GM19035 (cell line): Measurements from ENCODE around the gene ITGB1.

ENCODE experiments used
- ATAC-seq: cut with Tn5 transposase; IDR thresholded peaks from one replicate; pipeline ENCODE4 v1.9.1; 2021; ENCODE audit not compliant: unreplicated experiment

The ITGB1 gene

DNA sequence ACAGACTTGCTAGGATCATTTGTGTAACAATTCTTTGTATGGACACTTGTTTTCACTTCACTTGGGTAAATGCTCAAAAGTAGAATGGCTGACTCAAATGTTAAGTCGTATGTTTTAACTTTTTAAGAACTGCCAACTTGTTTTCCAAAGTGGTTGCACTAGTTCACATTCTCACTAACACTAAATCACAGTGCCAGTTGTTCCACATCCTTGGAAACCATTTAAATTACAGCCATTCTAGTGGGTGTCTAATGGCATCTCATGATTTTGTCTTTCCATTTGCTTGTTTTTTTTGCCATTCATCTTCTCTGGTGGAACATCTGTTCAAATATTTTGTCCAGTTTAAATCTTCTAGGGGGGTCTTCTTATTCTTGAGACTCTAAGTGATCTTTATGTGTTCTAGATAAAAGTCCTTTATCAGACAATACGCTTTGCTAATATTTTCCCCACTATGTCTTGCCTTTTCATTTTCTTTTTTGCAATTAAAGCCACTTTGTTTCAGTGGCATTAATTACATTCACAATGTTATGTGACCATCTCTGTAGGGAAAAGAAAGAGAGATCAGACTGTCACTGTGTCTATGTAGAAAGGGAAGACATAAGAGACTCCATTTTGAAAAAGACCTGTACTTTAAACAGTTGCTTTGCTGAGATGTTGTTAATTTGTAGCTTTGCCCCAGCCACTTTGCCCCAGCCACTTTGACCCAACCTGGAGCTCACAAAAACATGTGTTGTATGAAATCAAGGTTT is 63.9 kb downstream of the ITGB1 start:
- no peak for ATAC-seq

DNA sequence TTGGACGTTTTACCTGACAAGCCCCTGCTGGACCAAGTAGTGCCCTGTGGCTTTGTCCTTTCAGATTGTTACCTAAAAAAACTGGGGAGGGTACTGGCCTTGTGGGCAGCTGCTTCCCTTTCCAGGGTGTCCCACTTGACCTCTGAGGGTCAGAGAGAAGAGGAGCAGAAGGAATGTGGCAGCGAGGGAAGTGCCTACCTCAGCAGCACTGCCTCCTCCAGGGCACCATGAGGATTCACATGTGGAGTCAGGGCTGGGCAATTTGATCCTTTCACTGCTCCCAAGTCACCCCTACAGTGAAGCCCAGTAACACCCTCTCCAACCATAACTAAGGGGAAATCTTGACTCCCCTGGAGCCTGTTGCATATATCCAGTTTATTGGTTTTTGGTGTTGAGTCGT is 64.6 kb downstream of the ITGB1 start:
- no peak for ATAC-seq

DNA sequence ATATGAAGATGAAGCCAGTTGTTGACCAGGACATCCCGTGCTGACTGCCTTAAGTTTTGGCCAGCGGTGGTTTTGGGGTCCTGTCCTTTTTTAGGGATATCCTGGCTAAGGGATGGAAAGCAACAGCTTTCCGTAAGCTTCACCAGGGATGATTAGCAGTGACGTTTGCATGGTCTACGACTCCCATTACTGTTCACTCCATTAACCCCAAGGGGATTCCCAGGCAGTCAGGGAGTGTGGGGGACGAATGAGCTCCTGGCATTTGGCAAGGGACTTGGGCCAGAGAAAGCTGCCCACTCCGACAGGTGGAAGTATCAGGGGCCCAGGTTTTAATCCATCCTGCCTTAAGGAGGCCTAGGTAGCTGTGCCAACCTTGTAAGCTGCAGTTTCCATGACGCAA is 66.8 kb downstream of the ITGB1 start:
- ATAC-seq = no peak

DNA sequence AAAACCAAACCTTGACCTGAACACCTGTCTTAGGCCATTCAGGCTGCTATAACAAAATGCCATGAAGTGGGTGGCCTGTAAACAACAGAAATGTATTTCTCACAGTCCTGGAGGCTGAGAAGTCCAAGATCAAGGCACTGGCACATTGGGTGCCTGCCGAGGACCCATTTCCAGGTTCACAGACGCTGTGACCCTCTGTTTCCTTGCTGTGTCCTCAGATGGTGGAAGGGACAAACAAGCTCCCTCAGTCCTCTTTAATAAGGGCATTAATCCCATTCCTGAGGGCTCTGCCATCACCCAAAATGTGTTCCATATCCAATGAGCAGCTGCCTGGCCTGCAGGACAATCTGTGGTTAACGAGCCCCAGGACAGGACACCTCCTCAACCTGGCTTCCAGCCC is 67.6 kb downstream of the ITGB1 start:
- no peak for ATAC-seq

DNA sequence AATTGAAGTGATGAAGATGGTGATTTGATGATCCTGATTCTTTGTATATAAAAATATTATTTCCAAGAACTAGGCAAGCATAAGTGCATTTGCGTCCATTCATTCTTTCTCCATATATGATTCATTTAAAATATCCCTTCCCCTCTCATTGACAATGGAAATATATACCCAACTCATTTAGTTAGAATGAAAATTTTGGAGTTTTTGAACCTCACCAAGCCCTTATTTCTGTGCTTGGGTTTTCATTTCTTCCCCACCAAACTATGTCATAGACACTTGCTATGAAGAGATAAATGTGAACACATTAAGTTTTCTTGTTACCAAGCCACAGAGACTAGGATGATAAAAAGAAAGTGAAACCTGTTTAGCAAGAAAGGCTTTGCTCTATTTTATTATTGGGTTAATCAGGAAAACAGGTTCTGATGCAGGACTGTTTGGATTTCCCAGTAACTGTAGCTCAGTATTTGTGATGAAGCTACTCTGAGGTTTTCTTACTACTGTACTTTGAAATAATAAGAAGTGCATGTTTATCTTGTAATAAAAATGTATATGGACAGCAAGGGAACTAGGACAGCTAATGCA is 68.3 kb downstream of the ITGB1 start:
- ATAC-seq = no peak

DNA sequence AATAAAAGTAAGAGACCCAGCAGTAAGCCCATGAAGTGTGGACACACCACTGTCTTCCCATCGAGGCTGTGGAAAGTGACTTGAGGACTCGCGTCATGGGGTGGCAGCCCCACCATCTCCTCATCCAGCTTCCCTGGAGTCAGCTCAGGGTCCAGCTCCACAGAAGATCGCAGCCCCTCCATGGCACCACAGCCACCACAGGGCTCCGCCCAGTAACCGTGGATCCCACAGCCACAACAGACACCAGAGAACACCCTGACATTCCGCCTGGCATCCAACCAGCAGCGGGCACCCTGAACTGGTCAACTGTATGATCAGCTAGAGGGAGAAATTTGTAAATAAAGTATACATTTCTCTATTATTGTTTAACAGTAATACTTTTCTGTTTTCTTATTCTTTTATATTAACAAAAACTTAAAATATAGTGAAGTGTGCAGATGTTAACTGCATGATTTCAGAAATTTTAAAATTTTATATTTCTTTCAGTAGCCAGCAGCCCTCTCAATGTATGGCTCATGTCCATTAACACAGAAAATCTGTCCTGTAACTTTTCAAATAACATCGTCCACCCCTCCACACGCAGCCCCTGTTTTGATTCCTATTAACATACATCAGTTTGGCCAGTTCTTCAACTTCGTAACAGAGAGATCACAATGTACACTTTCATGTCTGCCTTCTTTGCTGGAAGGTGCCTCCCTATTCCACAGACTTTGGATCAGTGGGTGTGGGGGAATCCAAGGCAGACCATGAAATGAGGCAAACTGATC is 69.7 kb downstream of the ITGB1 start:
- ATAC-seq = no peak

DNA sequence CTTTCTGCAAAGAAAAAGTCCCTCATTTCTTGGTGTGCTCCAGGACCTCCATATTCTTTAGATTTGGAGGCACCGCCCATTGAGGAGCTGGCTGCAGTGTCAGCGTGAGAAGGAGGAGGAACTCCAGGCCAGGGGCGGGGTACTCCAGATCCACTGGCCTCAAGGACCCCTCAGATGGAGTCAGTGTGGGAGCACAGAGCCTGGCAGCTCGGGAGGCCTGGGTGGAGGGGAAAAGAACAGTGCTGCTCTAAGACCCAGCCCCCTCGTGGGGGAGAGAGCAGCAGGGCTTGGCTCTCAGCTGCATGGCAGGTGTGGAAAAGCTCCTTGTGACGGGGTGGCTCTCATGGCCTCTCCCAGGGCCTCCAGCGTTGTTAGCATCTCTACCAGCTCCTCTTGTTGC is 70.5 kb downstream of the ITGB1 start:
- ATAC-seq = no peak

DNA sequence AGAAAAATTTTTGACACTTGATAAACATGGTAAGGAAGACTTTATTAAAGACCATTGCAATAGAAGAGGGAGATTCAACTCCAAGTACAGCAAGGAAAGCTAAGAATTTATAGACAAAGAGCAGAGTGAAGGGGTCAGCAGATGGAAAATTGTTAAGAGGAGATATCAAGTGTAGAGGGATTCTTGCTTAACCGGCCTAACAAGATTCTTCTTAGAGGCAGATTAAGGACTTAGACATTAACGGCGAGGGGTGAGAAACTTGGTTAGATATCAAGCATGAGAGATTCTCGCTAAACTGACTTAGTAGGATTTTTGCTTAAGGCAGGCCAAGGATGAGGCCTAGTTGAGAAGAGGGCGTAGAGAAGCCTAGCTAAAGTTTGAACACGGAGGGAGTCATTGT is 76.0 kb downstream of the ITGB1 start:
- ATAC-seq = no peak

DNA sequence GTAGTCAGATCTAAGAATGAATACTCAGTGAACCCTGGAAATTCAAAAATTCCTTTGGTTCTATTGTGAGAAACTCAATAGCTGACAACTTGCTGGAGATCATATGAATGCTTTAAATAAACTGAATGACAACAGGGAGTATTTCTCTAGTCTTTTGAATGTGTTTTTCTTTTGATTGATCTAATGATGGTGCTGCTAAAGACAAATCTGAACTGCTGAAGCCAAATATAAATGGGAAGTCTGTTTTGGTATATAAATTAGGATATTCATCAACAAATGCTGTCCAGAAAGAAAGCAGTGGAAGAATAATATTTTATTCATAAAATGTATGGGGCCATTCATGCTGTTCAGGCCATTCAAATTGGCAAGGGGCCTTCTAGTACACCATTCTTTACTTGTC is 79.4 kb downstream of the ITGB1 start:
- ATAC-seq = no peak

DNA sequence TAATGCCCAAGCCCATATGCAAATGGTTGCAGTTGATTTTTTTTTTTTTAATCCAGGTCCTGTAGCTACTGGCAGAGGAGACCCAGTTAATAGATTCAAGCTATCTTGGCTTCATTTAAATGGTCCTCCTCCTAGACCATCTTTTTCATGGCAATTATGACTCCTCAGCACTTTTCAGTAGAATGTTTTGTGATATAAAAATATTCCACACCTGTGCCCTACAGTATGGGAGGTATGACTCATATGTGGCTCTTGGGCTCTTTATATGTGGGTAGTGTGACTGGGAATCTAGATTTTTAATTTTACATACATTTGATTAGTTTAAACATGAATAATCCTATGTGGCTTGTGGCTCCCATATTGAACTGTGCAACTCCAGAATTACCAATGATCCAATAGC is 80.1 kb downstream of the ITGB1 start:
- ATAC-seq = no peak

DNA sequence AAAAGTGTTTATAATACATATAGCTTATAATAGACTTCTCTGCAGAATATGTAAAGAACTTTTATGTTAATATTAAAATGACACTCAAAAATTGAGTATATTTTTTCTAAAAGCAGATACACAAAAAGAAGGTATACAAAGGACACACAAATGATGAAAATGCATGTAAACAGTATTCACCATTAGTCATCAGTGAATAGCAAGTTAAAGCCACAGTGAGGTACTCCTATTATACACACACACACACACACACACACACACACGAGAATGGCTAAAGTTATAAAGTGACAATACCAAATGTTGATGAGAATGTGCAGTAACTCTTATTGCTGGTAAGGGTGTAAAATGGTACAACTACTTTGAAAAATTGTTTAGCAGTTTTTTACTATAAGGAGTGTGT is 92.9 kb downstream of the ITGB1 start:
- ATAC-seq = no peak

DNA sequence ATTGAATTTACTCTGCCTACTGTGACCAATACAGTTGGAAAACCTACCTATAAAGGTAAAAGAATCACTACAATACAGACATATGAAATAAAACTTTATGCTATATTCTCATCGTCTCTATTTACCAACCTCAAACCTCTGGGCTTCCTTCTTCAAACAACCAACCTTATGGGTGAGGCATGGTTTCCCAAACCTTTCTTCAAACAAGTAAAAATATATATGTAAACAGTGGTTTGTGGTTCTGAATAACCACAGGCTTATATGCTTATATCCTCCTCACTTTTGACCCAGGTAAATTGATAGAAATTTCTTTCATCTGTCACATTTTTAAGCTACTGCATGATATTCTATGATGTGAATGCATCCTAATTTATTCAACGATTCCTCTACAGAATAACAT is 103.6 kb downstream of the ITGB1 start:
- ATAC-seq = no peak

DNA sequence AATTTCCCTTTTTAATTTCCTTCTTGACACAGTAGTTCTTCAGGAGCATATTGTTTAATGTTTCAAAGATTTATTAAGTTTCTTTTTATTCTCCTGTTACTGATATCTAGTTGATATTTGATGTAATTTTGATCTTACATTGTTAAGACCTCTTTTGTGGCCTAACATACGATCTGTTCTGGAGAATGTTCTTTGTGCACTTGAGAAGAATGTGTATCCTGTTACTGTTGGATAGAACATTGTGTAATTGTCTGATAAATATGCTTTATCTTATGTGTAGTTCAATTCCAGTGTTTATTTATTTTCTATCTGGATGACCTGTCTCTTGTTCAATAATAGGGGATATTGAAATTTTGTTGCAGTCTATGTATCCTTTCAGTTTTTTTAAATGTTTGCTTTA is 106.7 kb downstream of the ITGB1 start:
- no peak for ATAC-seq
